GM21360 (cell line): ENCODE measurements around the gene CACNG1.

Experiments
- ATAC-seq: cut with Tn5 transposase; IDR thresholded peaks from one replicate; pipeline ENCODE4 v1.9.1; 2021; ENCODE audit warnings: mild to moderate bottlenecking, moderate library complexity; ENCODE audit not compliant: unreplicated experiment

Gene CACNG1, protein sequence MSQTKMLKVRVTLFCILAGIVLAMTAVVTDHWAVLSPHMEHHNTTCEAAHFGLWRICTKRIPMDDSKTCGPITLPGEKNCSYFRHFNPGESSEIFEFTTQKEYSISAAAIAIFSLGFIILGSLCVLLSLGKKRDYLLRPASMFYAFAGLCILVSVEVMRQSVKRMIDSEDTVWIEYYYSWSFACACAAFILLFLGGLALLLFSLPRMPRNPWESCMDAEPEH

DNA sequence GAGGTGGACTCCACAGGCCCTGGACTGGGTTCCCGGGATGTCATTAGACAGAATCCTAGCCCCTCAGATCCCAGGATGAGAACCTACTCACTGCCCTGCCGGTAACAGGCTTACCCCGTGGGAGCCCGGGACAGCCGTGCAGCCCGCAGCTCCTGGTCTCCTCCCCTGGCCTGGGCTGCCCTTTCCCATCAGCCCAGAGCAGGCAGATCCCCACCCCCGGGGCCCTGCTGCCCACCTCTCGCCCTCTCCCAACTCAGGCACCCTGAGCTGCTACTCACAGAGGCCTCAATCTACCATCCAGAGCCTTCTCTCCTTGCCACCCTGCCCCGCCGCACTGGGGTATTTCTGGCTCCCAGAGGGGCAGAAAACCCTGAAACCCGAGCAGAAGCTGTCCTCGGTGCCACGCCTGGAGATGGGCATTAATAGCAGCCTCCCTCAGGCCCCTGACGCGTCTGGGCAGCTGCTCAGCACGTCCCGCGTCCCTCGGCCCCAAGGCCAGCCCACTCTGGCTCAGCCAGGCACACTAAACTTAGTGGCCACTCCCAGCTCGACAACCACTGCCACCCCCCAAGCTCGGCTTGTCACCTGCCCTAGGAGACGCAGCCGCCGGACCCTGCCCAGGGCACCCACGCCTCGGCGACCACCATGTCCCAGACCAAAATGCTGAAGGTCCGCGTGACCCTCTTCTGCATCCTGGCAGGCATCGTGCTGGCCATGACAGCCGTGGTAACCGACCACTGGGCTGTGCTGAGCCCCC lies at the start of gene CACNG1:
Gene CACNG1 (plus strand): TSS at position 539 of the 757 bp plus-strand sequence. CDS start 107 bp downstream, at position 646.
- no peak for ATAC-seq

DNA sequence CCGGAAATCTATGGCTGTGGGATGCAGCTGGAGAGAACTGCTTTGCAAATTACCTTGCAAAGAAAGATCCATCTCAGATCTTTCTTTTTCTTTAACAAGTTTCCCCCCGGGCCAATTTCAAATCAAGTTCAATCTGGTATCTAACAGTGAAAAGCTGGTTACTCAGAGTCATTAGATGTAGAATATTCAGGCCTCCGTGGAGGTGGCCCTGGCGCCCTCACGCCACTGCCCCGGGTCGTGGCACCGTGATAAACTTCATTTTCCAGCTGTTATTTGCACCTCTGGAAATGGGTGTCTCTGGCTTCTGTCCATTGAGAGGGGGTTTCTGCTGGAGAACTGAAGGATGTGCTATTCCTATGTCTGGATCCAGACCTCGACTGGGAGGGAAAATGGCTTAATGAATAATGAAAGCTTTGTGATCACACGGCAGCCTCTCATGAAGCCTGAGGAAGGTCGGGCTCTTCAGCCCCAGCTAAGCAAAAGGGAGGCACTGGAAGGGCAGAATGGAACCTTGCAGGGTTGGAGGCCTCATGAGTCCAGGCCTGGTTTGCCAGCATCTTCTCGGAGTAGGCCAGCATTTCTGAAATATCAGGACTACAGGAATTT lies 49.3 kb upstream of the CACNG1 start:
- no peak for ATAC-seq

DNA sequence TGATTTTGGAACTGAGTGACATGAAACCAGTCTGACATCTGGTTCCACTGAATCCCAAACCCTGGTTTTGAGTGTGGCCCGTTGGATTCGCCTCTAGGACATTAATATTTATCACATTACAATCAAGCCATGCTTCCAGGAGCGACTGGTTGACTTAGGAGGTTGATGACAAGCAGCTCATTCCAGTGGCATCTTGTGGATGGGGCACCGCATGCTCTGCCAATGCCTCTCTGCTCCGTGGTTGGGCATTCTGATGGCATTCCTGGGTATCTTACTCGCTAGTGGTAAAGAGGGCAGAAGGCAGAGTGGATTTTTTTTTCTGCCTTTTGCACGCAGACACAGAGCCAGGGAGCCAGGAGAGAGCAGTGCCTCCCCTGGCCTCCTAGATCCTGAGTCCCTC lies 48.4 kb upstream of the CACNG1 start:
- ATAC-seq: no peak

DNA sequence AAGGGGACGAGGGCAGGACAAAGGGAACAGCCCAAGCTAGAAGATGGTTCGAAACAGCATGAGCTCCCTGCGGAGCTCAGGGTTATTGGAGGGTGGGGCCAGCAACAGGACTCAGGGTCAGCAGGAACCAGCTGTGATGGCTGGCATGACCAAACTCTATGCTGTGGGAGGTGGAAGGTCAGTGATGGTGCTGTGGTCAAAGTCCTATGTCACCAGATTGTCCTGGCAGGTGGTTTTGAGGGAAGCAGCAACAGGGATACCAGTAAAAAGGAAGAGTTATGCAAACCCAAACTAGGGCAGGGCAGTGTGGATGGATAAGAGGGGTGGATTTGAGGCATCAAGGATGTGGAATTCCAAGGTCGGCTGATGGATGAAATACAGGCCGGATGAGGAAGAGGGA lies 47.4 kb upstream of the CACNG1 start:
- ATAC-seq: no peak

DNA sequence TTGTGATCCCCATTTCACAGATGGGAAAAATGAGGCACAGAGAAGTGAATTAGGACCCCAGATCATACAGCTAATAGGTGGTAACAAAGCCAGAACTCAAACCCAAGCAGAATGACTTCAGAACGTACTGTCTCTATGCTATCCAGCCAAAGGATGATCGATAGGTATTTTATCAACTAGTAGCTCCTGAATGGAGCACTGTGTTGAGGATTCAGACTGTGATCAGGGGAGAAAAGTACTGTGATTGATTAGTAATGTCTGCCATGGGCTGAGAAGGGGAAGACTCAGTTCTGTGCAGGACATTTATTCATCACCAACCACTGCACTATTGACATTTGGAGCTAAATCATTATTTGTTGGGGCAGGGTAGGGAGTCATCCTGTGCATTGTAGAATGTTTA lies 41.1 kb upstream of the CACNG1 start:
- no peak for ATAC-seq

DNA sequence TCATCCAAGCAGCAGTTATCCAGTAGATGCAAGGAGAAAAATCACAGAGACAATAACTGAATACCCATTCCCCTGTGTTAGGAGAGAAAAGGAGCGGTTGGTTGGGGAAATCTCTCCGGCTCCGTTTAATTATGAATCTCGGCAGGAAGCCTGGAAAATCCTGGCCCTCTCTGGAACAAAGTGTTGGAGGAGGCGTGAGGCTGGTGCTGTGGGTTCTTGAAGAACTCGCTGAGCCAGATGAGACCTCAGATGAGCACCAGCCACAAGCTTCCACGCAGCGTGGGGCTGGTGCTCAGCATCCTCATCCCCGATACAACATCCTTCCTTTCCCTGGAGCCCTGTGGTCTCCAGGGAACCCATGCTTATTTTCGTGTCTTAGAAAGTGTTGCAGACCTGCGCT lies 40.2 kb upstream of the CACNG1 start:
- no peak for ATAC-seq

DNA sequence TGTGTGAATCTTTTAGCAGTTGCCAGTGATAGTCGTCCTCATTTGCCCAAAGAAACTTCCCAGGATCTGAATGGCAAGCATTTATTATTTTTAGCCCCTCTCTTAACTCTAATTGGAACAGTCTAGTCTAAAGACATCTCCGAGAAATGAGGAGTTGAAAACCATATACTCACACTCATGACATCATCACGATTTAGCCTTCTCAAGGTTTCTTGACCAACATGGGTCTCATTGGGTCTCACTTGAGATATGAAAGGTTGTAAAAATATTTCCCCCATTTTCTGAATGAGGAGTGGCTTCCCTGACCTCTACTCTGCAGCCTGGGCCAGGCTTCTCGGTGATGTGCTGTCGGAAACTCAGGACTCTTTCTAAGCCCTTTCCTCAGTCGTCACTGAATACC lies 37.1 kb upstream of the CACNG1 start:
- no peak for ATAC-seq

DNA sequence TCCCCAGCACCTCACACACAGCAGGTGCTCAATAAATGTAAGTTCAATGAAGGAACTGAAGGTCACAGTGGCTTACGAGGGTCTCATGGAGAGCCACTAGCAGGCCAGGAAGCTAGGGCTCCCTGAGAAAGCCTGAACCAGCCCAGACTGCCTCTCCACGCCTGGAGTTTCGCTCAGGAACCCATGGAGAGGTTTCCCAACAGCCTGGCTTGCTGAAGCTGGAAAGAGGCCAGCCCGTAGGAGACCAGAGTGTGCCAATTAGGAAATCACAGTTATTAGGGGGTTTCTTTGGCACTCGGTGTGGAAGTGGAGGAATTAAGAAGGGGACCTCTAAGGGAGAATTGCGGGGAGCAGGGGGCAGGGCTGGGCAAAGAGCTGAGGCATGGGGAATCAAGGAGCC lies 36.3 kb upstream of the CACNG1 start:
- ATAC-seq: no peak

DNA sequence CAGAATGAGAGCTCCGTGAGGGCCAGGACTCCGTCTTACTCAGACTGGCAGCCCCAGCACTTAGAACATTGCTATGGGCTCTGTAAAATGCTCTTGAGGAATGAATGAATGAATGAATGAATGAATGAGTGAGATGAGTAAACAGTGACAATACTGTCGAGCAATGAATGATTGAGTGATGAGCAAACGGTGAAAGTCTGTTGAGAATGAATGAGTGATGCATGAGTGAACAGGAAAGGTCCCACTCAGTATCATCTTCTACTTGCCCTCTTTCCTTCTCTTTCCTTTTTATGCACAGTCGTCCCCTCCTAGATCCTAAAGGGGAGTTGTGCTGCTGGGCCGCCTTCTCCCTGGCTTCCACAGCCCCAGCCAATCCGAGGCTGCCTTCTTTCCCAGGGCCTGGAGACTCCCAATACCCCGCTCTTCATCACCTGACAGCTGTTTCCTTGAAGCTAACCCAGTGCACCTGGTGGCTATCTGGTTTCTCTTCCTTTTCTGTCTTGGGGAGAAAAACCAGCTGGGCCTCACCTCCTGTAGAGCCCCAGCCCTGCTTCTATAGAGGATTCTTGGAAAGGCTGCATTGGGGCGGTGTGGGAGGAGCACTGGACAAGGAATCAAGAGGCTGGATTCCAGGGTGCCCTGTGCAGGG lies 32.7 kb upstream of the CACNG1 start:
- ATAC-seq: no peak

DNA sequence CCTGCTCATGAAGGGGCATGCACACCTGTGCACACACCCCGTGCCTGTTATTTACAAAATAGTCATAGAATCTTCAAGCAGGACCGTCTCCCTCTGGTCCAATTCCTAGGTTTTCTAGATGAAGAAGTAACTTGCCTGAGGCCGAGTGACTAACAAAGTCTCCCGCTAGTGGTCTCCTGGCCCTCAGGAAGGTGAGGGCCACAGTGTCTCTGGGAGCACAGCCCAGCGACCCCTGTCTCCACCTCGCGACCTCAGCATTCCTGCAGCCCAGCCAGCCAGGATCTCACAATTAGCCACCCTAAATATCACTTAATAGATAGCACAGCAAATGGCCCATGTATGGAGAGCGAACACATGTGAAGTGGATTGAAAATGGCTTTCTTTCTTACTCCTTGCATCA lies 30.5 kb upstream of the CACNG1 start:
- no peak for ATAC-seq

DNA sequence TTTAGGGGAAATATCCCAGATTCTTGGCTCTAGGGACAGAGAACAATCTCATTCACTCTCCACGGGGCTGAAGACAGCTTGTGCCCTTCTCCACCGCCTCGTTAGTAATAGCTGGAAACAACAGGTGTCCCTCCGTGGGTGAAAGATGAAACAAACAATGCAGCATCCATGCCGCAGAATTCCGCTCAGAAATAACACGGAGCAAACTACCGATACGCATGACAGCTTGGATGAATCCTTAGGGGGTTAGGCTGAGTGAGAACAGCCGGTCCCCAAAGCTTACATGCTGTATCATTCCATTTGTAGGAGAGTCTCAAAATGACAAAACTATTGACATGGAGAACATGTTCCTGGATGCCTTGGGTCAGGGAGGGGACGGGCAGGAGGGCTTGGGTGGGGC lies 29.4 kb upstream of the CACNG1 start:
- ATAC-seq: no peak

DNA sequence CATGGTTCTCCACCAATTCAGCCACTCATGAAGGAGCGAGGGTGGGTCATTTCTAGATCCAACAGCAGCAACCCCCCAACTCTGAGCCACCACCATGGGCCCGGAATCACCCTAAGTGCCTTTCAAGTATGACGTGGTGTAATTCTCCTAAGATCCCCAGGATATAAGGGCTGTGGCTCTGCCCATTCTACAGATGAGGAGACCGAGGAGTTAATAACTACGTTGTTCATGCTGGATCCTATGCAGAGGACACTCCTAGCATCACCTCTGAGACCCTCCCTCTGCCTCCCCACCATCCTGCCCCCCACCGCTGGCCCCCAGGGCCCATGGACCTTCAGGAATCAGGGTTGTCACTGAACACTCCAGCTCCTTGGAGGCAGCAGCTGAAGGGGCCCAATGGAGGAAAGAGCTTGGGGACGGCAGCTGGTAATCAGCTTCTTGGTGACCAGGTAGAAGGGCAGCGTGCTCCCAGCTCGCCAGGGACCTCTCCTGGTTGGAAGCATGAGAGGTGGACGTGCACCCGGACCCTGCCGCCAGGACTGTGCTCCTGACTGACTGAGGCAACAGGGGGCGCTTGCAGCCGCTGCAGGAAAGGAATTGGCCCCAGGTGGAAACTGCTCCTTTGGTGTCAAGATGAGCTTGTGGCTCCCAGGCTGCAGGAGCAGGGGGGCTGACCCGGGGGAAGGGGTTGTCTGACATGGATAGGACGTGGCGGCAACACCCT lies 28.2 kb upstream of the CACNG1 start:
- no peak for ATAC-seq

DNA sequence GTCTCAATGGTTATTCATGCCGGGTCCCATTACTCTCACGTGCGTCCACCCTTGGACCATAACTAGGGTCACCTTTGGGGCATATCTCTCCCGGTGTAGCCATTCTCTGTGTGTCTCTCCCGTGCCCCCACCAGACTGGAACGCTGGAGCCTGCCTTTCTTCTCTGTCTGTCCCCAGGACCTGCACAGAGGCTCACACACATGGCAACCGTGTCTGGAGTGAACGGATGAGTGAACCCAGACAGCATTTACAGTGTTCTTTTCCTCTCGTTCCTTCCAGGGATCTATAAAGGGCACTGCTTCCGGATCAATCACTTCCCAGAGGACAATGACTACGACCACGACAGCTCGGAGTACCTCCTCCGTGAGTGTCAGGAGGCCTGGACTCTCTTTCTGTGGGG lies 26.4 kb upstream of the CACNG1 start:
- ATAC-seq: no peak

DNA sequence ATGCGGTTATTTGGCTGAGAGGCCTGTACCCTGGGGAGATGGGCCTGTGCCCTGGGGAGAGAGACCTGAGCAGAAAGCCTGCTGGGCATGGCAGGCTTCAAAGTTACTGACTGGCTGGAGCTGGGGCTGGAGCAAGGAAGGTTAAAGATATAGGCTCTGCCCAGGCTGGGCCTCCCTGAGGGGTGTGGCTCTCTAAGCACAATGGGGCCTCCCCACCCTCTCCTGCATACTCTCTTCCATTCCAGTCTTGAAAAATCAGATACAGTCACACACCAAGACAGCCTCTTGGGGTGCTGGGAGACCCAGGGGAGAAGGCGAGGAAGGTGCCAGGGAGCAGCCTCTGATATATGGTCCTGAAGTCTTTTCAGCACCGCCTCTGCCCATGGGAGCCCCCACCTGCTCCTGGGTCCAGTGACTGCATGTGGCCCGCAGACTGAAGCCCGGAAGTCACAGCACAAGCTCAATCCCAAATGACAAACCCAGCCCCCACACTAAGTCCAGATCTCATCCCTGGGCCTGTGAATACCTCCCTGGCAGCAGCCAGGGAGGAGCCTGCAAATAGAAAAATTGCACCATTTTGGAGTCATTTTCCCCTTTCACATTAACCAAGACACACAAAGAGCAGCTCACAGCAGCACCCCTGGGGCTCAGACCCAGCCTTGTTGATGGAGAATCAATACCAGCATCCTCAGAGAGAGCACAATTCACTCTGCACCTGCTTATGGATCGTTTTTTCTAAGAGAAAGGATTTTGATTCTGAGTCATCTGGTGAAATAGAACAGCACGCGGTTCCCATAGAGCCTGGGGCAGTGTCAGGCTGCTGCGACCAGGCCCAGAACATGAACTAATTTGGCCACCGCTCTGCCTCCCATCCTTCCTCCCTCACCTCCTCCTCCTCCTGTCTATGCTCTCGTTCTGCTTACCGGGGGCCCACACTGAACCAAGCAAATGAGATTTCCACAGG lies 25.6 kb upstream of the CACNG1 start:
- no peak for ATAC-seq

DNA sequence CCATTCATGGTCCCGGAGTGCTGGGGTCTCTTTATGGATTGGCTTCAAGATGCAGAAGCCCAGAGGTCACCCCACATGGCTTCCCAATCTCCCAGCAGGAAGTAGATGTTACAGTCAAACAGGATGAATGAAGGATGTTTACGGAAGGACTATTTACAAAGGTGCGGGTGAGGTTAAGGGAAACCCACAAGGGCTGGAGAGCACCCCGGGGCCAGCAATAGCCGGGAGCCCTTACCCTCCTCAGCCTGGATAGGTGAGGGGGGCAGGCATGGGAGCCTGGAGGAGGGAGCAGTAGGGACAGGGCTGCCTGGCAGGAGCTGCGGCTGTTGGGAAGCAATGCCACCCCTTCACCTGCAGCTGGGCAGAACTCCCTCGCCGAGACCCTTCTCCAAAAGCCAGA lies 24.5 kb upstream of the CACNG1 start:
- ATAC-seq: no peak

DNA sequence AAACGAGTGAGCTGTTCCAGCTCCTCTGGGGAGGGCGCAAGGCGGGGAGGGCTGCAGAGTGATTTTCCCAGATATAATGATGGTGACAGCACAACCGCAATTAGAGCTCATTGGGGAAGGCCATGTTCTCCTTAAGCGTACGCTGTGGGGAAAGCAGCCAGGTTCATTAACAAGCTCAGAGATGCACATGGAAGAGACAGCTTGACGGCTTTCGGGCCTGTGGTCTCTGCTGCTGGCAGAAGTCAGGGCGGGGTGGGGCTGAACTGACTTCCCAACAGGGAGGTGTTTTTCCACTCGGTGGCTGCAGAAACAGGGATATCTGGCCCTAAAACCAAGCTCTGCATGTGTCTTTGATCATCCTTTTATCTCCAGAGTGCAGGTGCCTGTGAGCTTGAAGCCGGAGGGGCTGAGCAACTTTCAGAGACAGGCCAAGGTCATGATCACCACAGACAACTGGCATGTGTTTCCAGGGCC lies 24.0 kb upstream of the CACNG1 start:
- ATAC-seq: no peak

DNA sequence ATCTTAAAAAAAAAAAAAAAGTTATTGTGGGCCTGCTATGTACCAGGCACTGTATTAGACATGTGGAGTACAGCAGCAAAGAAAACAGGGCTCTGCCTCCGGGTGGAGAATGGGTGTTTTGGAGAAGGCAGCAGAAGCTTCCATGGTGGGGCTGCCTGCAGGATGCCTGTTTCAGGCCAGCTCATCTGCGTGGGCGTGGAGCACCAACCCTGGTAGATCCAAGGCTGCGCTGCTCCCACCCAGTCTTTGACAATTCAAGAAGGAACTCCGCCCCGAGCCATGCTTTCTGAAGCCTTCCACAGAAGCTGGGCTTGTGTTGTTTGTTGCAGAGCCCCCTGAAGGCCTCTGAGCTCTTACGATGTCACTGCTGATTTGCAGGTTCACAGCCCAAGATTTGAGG lies 23.2 kb upstream of the CACNG1 start:
- ATAC-seq: no peak

DNA sequence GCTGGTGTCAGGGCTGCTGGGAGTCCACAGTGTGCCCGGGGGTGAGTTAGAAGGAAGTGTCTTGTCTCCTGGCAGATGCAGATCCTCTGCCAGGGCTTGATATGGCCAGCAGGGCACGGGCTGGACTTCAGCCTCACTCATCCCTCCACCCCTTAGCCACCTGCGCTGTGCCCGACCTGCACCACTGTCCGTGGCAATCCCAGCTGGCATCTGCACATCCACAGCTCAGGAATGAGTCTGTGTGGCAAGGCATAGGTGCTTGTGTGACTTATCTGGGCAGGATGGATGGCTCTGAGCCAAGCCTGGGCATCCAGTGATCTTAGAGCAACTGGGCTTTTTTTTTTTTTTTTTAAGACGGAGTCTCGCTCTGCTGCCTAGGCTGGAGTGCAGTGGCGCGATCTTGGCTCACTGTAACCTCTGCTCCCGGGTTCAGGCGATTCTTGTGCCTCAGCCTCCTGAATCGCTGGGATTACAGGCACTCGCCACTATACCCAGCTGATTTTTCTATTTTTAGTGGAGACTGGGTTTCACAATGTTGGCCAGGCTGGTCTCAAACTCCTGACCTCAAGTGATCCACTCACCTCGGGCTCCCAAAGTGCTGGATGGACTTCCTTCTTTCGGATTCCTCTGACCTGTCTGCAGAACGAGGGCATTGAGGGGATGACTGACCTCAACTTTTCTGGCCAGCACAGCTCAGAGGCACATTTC lies 22.5 kb upstream of the CACNG1 start:
- no peak for ATAC-seq

DNA sequence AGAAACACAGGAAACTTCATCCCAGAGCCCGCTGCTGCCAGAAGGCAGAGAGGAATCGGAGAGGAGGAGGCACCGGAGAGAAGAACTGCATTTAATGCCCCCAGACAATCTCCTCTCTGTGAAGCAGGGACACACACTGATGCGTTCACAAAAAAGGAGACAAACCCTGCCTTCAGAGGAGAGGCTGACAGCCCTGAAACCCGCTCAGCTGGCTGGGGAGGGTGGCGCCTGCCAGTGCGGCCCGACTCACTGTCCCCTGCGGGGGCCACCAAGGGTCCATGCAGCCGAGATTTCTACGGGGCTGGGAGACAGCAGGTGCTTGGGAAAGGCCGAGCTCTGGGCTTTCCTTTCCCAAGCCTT lies 21.9 kb upstream of the CACNG1 start:
- no peak for ATAC-seq
